ENCODE results near the gene MCC.

Gene MCC

DNA sequence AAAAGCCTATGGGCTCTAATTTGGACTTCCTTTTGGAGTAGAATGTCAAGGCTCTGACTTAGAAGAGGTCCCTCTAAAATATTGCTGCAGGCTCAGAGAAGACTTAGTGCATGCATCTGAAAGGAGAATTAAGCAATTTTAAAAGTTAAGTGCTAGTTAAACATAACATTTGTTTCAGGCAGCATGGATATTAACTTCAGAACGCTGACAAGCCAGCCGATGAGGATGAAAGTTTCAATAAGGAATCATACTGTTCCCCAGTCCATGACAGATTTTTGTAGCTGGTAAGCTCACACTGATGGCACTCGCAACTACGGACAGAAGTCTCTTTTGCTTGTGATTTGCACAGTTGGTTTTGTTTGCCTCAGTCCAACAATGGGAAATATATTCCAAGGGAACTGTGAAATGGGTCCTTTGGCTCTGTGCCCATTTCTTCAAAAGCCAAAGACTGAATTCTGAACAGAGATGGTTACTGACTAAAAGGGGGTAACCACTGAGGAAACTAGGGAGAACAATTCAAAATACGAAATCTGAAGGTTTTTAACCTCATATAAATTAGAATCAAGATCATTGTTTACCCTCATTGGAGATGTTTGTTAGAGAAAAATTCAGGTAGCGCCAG lies 464.1 kb downstream of the MCC start:
- peak in 1 of 4 experiments; percentile 7 for DNase-seq

DNA sequence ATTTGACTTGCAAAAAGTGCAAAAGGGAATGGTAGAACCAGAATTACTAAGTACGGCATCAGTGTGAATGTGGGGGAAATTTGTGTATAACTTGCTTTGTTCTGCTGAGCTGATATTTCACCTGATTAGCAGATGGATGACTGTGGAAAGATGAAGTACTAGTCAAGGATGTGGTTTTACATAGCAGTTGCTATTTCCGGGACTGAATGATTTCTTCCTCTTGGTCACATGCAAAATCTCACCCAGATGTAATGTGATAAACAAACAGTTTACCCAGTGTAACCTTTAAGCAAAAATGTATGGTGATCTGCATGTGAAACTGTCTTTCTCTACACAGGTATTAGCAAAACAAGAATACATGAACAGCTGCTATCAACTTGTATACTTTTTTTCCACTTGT lies 465.6 kb downstream of the MCC start:
- peak in 1 of 4 experiments; percentile 14 for DNase-seq

DNA sequence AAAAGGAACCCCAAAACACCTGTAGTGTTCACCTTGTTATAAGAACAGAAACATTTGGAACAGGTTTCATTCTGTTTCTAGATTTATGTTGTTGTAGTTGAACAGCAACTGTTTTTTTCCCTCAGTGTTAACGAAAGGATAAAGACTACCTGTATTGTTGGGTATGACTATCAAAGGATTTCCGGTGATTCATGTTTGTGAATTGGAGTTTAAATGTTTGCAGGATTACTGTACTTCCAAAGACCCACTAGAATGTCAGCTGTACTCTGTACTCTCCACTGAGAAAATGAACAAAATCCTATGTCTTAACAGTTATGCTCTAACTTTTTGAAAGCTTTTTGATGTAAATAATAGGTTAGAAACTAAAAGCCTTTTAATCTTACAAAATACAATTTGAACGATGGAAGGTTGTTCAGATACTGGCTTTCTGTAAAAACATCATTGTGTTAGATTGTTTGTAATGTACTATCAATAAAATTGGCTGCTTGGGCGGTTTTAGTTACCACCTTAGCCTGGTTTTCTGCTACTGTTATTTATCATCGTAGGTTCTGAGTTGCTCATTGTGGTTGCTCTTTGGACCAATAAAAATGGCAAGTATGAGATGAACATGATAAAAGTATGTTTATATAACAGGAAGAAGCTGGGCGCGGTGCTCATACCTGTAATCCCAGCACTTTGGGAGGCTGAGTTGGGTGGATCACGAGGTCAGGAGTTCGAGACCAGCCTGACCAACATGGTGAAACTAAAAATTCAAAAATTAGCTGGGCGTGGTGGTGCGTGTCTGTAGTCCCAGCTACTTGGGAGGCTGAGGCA lies 467.6 kb downstream of the MCC start:
- no peak for DNase-seq

DNA sequence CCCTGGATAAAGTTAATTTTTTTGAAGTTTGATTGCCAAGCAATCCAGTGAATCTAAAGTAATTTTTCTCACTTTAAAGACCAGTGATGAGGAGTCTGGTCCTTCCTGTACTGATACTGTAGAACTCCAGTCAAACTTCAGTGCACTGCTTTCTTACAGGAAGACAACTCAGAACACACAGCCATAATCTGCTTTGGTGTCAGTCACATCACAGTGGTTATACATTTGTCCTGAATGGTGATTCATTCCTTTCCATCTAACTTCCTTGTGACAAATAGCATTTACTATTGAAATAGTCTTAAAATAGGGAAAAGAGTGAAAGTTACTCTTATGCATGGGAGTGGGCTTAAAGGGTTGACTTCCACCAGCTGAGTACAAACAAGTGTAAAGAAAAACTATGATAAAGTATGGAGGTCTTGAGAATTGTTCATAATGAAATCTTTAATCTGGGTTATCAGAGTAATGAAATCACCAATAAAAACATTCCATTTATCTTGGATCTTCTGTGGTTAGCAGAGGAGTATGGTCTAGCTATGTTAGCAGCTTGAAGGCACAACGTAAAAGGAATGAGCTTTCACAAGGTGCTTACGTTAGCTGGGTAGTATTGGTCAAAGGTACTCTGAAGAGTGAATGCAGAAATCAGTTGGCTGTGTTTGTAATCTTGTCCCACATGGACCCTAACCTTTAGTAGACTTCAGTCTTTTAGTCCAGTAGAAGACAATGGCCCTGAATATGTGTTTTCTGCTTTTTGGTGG lies 470.2 kb downstream of the MCC start:
- DNase-seq: no peak

DNA sequence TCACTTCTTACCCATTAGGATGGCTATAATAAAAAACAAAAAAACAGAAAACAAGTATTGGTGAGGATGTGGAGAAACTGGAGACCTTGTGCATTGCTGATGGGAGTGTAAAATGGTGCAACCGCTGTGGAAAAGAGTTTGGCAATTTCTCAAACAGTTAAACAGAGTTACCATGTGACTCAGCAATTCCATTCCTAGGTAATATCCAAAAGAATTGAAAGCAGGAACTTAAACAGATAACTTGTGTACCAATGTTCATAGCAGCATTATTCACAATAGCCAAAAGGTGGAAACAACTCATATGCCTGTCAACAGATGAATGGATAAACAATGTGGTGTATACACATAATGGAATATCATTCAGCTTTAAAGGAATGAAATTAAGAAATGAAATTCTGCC lies 482.8 kb downstream of the MCC start:
- no peak for DNase-seq

DNA sequence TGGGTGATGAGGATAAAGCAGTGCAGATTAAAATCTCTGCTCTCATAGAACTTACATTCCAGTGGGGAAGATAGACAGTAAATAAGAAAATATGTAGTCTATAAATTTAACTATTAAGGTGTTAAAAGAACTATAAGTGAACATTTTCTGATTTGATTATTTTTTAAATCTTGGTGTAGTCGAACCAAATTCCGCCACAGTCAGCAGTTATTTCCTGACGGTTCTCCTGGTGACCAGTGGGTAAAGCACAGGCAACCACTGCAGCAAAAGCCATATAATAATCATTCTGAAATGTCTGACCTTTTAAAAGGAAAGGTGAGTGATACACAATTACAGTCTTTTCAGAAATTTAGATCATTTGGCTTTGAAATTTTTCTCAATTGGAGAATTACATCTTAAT lies 484.5 kb downstream of the MCC start:
- no peak for DNase-seq

DNA sequence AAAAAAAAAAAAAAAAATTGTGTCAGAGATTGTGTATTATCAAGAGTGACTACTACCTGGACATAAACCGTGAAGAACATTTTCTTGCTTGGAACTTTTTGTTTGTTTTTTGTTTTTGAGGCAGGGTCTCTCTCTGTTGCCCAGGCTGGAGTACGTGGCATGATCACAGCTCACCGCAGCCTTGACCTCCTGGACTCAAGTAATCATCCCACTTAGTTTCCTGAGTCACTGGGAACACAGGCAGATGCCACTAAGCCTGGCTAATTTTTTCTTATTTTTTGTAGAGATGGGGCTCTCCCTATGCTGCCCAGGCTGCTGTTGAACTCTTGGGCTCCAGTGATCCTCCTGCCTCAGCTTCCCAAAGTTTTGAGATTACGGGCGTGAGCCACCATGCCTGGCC lies 485.8 kb downstream of the MCC start:
- DNase-seq: no peak

DNA sequence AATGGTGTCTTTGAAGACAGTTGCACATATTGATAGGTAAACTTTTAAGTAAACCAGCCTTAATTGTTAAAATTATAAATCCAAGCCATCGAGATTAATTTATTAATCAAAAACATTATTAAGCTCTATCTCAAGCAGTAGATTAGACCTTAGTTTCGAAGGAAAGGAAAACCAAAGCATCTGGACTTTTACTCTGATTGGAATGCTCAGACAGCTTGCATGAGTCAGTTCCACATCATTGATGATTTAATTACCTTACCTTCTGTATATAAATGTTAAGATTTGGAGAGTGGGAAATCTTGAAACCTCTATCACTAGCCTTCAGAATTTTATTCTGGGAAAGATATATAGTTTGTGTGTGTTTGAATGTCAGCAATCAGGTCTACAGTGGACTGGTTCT lies 487.8 kb downstream of the MCC start:
- no peak for DNase-seq

DNA sequence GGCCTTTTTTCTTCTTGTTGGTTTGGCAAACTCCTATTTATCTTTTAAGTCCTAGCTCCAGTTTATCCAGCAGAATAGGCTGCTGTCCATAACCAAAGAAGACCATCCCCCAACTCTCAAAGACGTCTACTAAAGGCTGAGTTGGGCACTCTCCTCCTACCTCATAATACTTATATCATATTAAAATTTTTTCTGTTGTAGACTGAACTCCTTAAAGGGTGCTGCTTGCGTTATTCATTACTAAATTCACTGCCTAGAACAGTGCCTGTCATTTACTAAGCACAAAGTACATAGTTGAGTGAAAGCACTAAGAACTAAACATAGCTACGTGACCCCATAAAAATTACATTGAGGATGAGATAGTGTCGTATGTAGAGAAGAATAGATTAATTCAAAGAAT lies 490.0 kb downstream of the MCC start:
- no peak for DNase-seq

DNA sequence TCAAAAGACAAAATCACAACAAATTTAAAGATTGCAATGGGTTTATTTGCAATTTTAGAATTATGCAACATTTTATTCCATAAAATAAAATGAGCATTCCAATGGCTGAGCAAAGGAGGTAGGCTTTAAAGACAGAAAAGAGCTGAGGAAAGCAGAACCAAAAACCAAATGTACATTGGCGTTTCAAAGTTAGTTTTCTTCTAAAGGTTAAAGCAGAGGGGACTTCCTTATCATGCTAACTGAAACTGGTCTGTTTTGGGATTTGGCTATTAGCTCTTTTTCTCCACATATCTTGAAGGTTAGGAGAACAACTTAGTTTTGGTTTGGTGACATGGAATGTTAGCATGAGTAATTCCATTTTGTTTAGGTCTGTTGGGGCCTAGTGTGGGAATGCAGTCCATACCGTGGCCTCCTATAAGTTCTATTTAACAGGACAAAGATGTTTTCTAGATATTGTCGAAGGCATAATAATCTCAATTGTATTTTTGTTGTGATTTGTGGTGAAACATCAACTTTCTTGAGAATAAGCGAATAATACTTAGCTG lies 491.4 kb downstream of the MCC start:
- DNase-seq: no peak

DNA sequence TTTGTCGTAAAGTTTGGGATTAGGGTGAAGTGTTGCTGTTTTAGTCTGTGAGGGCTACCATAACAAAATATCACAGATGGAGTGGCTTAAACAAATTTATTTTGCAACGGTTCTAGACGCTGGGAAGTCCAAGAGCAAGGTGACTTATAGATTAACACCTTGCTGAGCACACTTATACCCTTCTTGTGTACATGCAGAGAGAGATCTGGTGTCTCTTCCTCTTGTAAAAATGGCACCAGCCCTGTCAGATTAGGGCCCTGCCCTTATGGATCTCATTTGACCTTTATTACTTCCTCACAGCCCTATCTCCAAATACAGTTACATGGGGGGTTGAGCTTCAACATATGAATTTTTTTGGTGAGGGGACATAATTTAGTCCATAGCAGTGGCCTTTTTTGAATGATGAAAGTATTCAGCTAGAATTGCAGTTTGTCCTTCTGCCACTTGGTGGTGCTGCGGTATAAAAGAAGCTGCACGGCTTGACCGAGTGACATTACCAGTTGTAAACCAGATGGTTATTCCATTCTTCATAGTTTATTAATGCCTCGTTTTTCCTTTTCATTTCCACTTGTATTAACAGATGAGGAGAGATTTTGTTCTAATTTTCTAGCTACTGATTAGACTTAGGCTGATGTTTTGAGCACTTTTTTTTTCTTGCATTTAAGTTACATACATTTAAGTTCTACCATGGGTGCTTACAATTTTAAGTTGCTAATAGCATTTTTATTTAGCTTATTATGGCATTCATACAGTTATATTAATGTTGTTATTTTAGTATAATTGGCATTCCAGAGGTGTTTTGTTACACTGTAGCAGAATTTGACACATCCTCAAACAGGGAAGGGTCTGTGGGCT lies 492.3 kb downstream of the MCC start:
- DNase-seq: peak; percentile 75 to 85 (median 82)

DNA sequence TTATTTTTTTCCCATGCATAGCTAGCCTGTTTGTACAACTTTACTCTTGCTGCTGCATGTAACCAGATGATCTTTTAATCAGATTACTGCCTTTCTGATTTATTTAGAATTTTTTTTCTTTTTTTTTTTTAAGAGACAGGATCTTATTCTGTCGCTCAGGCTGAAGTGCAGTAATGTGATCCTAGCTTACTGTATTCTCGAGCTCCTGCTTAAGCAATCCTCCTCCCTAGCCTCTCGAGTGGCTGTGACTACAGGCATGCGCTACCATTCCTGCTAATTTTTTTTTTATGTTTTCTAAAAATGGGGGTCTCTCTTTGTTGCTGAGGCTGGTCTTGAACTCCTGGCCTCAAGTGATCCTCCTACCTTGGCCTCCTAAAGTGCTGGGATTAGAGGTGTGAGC lies 502.0 kb downstream of the MCC start:
- no peak for DNase-seq

DNA sequence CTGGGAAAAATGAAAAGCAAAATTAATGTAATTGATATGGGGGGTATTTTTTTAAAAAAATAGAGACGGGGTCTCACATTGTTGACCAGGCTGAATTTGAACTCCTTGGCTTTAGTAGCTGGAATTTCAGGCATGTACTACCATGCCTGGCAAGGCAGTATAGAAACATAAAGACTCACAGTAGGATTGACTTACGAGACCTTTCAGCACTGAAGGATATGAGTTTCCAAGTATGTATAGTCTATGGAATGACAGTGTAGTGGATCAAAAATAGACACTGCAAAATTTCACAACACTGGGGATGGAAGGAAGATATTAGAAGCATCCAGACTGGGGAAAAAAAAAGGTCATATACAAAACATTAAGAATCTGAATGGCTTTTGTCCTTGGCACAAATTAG lies 504.9 kb downstream of the MCC start:
- DNase-seq: no peak

DNA sequence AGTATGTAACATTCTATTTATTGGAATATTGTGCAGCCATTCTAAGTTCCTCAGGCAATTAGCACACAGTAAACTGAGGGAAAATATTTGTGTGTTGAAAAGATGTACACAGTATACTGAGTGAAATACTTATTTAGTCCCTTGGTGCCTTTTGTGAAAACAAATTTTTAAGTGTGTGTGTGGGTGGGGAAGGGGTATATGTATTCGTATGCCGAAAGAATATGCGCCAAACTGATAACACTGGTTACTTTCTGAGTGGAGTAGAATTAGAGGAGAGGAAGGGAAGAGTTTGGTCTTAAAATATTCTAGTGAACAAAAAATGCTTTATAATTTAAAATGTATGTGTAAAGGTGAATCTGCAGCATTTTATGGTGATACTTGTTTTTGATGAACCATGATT lies 508.5 kb downstream of the MCC start:
- no peak for DNase-seq

DNA sequence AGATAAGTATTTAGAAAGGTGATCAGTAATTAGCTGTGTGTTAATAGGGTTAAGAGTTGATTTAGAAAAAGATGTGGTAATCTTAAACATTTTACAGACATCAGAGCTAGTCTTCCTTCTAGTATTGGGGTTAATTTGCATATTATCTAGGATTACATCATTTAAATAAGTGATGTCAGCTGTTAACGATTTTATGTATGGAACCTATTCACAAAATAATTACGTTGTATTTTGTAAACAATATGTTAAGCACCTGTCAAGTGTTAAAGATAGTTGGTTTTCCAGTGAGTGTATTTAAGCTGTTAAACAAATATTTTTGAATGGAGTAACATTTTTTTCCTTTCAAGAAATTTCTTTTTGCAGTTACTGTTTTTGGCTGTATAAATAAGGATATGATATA lies 509.4 kb downstream of the MCC start:
- no peak for DNase-seq

DNA sequence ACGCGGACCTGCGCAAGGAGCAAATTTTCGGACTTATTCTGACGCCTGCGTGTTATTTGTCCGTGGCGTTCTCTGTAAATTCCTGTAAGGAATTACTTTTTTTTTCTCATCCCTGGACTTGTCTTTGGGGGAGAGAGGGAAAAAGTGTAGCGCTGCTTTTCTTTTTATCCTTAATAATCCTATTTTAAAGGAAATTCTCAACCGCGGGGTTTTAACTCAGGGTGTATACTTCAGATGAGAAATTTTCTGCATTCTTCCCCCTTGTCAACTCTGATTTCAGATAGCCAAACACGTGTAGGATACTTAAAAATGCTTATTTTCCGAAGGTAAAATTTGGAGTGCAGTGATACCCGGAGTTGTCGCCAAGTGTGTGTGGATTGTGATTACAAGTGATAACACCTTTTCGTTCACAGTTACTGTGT lies 510.8 kb downstream of the MCC start:
- peak in 1 of 4 experiments; percentile 13 for DNase-seq

DNA sequence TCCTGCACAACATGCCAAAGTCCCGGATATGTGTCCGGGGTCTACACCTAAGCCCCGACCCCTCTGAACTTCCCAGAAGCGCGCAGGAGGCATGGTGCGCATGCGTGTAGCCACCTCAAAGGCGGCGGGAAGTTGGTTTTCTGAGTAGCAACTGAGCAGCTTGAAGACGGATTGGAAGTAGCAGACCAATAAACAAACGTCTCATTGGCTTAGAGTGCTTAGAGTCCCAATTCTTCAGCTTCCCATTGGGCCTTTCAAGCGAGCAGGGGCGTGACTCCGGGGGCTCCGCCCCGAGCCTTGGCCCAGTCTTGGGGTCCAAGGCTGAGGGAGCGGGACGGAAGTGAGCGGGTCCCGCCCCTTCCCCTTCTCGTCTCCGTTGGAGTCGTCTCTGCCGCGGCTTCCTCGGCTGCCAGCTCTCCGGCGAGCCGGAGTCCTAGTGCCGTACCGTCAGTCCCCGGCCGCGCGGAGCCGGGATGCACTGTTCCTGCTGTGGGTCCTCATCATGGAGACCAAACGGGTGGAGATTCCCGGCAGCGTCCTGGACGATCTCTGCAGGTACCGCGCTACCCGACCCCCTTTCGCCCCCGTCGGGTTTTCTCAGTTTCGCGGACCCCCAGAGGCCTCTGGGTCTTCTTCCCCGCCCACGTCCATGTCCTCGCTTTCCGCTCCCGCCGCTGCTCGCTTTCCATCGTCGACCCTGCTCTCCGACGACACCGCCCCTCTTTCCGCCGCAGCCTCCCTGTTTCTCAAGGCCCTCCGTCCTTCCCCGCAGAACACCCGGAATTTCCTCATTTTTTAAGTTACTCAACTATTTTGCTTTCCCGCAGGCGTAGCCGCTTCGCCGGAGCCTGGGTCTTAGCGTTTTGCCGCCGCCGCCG lies 511.6 kb downstream of the MCC start, which contains the start of gene DCP2:
DCP2 (plus strand) TSS at position 367 of the 878 bp plus-strand sequence; CDS start at position 503, 136 bp downstream.
- peak; percentile 97 to 99 (median 98) for DNase-seq

DNA sequence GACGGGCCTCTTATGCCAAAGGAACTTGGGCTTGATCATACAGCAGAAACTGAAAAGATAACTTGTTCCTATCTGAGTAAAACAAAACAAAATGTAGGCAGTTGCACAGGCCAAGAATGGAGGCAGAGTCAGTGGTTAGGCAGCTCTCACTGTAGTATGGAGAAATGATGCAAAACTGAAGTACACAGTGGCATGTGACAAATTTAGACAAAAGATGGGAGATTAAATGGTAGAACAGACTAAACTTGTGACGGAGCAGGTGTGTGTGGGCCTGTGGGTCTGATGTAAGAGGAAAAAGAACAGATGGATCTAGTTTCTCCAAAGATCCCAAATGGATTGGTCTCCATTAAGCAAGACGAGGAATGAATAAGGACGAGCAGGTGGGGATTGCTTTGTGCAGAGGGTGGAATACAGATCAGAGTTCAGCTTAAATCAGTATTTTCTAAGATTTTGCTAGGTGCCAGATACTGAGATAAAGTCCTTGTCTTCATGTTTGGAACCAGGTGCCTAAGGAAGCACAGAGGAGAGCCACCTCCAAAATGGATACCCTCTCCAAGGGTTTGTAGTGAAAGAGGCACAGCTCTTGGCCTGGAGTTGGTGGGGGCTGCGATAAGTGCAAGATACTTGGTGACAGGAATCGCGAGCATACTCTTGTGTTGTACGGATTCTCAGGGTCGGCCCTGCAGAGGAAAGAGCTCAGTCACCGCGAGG lies 512.4 kb downstream of the MCC start:
- DNase-seq: no peak

DNA sequence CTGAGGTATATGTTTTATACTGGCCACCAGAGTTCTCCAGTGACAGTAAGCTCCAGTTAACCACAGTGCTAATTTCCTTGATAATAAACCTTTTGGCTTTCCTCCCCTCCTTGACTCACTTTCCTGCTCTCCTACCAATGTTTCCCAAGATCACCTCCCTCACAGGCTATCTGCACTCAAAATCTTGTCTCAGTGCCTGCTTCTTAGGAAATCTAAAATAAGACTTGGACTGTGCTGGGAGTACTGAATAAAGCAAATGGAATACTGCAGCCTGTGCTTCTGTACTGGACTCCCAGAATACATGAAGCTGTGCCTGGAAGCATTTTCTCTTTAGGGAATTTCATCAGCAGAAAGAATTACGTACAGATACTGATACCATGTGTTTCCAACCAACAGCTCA lies 513.4 kb downstream of the MCC start:
- DNase-seq: no peak

DNA sequence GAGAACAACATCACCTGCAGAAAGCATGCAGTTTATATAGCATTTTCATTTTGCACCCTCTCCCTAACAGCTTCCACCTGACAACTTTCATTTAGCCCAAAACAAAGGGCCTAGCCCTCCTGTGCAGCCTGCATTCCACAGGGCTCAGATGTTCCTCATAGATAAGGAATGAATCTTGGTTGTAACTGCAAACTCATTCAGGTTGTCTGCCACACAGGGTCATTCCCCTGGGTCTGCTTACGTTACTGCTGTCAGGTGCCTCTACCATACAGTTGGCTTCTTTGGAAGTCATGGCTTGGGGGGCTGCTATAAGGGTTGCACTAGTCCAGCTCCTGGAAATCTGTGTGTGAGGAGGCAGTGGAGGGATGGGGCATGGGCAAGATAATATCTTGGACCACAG lies 514.3 kb downstream of the MCC start:
- DNase-seq: no peak

DNA sequence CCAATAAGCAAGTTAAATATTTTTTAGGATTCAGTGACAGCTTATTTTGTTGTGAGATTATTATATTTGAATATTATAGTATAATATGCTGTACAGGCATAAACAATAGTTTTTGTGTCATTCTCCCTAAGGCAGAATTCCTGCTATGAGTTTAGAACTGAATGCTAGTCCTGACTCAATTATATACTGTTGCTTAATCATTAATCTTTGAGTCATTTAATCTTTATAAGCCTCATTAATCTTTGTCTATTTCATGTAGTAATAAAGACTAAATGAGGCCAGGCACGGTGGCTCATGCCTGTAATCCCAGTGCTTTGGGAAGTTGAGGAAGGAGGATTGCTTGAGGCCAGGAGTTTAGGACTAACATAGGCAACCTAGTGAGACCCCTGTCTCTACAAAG lies 515.2 kb downstream of the MCC start:
- no peak for DNase-seq
